Measurements from ENCODE around the gene ATP2B3.
A peak's percentile ranks its signal among the peaks of the same experiment; 100 is the strongest.

ATP2B3 gene

GRCh38 chrX:153512501-153512893 lies 4.9 kb upstream of the ATP2B3 start:
- no peak overlapping the region for H3K9ac ChIP-seq (ENCODE audit: low read depth, low read length)
- H3K36me3 ChIP-seq (ENCODE audit: insufficient read depth, low read length), result no peaks in the 10 kb centered on the region
- no peaks in the 10 kb centered on the region for H3K9me3 ChIP-seq (replicated peaks; ENCODE audit: low read length)
- H3K27me3 ChIP-seq (ENCODE audit: control insufficient read depth, insufficient read depth, low read length), result peaks cover 3% of the 10 kb centered on the region
- H3K4me2 ChIP-seq (ENCODE audit: low read length), result no peak overlapping the region
- H3K4me3 ChIP-seq (ENCODE audit: low read length), result no peak overlapping the region
- no peaks in the 10 kb centered on the region for H3K4me1 ChIP-seq (ENCODE audit: control insufficient read depth, insufficient read depth, low read length)

DNA sequence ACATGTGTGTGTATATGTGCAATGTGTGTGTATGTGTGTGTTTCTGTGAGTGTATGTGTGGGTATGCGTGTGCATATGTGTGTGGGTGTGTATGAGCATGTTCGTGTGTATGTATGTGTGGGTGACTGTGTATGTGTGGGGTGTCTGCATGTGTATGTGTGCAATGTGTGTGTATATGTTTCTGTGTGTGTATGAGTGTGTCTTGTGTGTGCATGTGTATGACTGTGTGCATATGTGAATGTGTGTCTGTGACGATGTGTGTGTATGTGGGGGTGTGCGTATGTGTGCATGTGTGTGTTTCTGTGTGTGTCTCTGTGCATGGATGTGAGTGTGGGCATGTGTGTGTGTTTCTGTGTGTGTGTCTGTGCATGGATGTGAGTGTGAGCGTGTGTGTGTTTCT lies 4.2 kb upstream of the ATP2B3 start:
- Histone ChIP-seq H3K9me3 (replicated peaks; ENCODE audit: low read length) (no peaks in the 10 kb centered on the region), H3K4me3 (ENCODE audit: low read length) (no peak overlapping the region), H3K9ac (ENCODE audit: low read depth, low read length) (no peak overlapping the region), H3K4me2 (ENCODE audit: low read length) (no peak overlapping the region), H3K27me3 (ENCODE audit: control insufficient read depth, insufficient read depth, low read length) (peaks cover 3% of the 10 kb centered on the region), H3K4me1 (ENCODE audit: control insufficient read depth, insufficient read depth, low read length) (no peaks in the 10 kb centered on the region), H3K36me3 (ENCODE audit: insufficient read depth, low read length) (no peaks in the 10 kb centered on the region)

DNA sequence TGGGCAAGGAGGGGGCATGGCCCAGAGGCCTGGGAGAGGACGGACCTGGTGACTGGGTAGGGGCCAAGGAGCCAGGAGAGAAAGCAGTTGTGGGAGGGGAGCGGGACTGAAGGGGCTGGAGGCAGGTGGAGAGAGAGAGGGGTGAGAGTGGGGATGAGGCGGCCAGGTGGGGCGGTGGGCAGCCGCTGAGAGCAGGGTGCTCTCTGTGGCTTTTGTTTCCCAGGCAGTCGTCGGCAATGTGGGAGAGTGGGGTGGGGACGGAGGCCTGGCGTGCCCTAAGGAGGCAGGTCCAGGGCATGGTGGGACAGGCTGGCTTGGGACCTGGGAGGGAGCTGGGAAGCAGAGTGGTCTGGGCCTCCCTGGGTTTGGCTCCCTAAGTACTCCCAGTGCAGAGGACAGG lies 3.2 kb upstream of the ATP2B3 start:
- H3K9ac ChIP-seq (ENCODE audit: low read depth, low read length), result no peak overlapping the region
- H3K36me3 ChIP-seq (ENCODE audit: insufficient read depth, low read length), result no peaks in the 10 kb centered on the region
- peaks cover 3% of the 10 kb centered on the region for H3K27me3 ChIP-seq (ENCODE audit: control insufficient read depth, insufficient read depth, low read length)
- no peak overlapping the region for H3K4me2 ChIP-seq (ENCODE audit: low read length)
- H3K4me1 ChIP-seq (ENCODE audit: control insufficient read depth, insufficient read depth, low read length), result no peaks in the 10 kb centered on the region
- no peak overlapping the region for H3K4me3 ChIP-seq (ENCODE audit: low read length)
- no peaks in the 10 kb centered on the region for H3K9me3 ChIP-seq (replicated peaks; ENCODE audit: low read length)

DNA sequence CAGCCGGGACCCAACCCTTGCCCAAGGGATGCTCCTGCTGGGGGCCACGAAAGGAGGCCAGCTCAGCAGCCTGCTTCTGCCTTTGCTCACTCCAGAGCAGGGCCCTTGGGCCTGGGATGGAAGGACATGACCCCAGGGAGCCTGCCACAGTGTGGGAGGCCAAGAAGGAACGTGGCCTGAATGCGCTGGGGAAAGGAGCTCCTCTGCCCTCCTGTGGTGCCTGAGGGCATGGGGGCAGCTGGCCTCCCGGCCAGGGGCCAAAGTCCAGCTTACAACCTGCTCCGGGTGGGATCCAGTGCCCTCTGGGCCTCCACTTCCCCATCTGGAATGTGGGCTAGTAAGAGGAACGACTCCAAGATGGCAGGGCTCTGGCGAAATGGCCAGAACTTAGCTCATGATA lies 2.0 kb upstream of the ATP2B3 start:
- H3K4me2 ChIP-seq (ENCODE audit: low read length), result no peak overlapping the region

GRCh38 chrX:153516073-153516472 lies 1.4 kb upstream of the ATP2B3 start:
- H3K4me1 ChIP-seq (ENCODE audit: control insufficient read depth, insufficient read depth, low read length), result peaks cover 9% of the 10 kb centered on the region
- H3K9ac ChIP-seq (ENCODE audit: low read depth, low read length), result no peak overlapping the region
- H3K9me3 ChIP-seq (replicated peaks; ENCODE audit: low read length), result no peaks in the 10 kb centered on the region
- H3K27me3 ChIP-seq (ENCODE audit: control insufficient read depth, insufficient read depth, low read length), result peaks cover 3% of the 10 kb centered on the region
- no peak overlapping the region for H3K4me2 ChIP-seq (ENCODE audit: low read length)
- H3K36me3 ChIP-seq (ENCODE audit: insufficient read depth, low read length), result no peaks in the 10 kb centered on the region
- no peak overlapping the region for H3K4me3 ChIP-seq (ENCODE audit: low read length)

More for the DNA sequence above, 2.0 kb upstream of the ATP2B3 start:
- Histone ChIP-seq H3K4me1 (ENCODE audit: control insufficient read depth, insufficient read depth, low read length) (peaks cover 3% of the 10 kb centered on the region), H3K36me3 (ENCODE audit: insufficient read depth, low read length) (no peaks in the 10 kb centered on the region), H3K4me3 (ENCODE audit: low read length) (no peak overlapping the region), H3K9ac (ENCODE audit: low read depth, low read length) (no peak overlapping the region), H3K27me3 (ENCODE audit: control insufficient read depth, insufficient read depth, low read length) (peaks cover 3% of the 10 kb centered on the region), H3K9me3 (replicated peaks; ENCODE audit: low read length) (no peaks in the 10 kb centered on the region)

- H3K36me3 ChIP-seq (ENCODE audit: insufficient read depth, low read length), result no peaks in the 10 kb centered on the region
- H3K4me2 ChIP-seq (ENCODE audit: low read length), result no peak overlapping the region
- H3K27me3 ChIP-seq (ENCODE audit: control insufficient read depth, insufficient read depth, low read length), result peaks cover 3% of the 10 kb centered on the region
- no peak overlapping the region for H3K4me3 ChIP-seq (ENCODE audit: low read length)
- no peak overlapping the region for H3K9ac ChIP-seq (ENCODE audit: low read depth, low read length)
- H3K4me1 ChIP-seq (ENCODE audit: control insufficient read depth, insufficient read depth, low read length), result peaks cover 12% of the 10 kb centered on the region
- no peaks in the 10 kb centered on the region for H3K9me3 ChIP-seq (replicated peaks; ENCODE audit: low read length)
Measured at GRCh38 chrX:153517946-153518834, 748 bp downstream of the ATP2B3 start.

- peaks cover 3% of the 10 kb centered on the region for H3K27me3 ChIP-seq (ENCODE audit: control insufficient read depth, insufficient read depth, low read length)
- H3K36me3 ChIP-seq (ENCODE audit: insufficient read depth, low read length), result no peaks in the 10 kb centered on the region
- H3K9ac ChIP-seq (ENCODE audit: low read depth, low read length), result no peak overlapping the region
- H3K4me2 ChIP-seq (ENCODE audit: low read length), result peak overlapping the region; percentile 52
- H3K4me3 ChIP-seq (ENCODE audit: low read length), result no peak overlapping the region
- no peaks in the 10 kb centered on the region for H3K9me3 ChIP-seq (replicated peaks; ENCODE audit: low read length)
- H3K4me1 ChIP-seq (ENCODE audit: control insufficient read depth, insufficient read depth, low read length), result peaks cover 12% of the 10 kb centered on the region
Measured at GRCh38 chrX:153519569-153520286, 2.3 kb downstream of the ATP2B3 start.

- peaks cover 8% of the 10 kb centered on the region for H3K27me3 ChIP-seq (ENCODE audit: control insufficient read depth, insufficient read depth, low read length)
- peaks cover 12% of the 10 kb centered on the region for H3K4me1 ChIP-seq (ENCODE audit: control insufficient read depth, insufficient read depth, low read length)
- peak overlapping the region; percentile 52 for H3K4me2 ChIP-seq (ENCODE audit: low read length)
- no peaks in the 10 kb centered on the region for H3K9me3 ChIP-seq (replicated peaks; ENCODE audit: low read length)
- no peak overlapping the region for H3K4me3 ChIP-seq (ENCODE audit: low read length)
- no peak overlapping the region for H3K9ac ChIP-seq (ENCODE audit: low read depth, low read length)
- H3K36me3 ChIP-seq (ENCODE audit: insufficient read depth, low read length), result no peaks in the 10 kb centered on the region
Measured at GRCh38 chrX:153520287-153520917, 3.0 kb downstream of the ATP2B3 start.

GRCh38 chrX:153521034-153521433 lies 3.6 kb downstream of the ATP2B3 start:
- Histone ChIP-seq H3K27me3 (ENCODE audit: control insufficient read depth, insufficient read depth, low read length) (peaks cover 8% of the 10 kb centered on the region), H3K4me3 (ENCODE audit: low read length) (no peak overlapping the region), H3K4me2 (ENCODE audit: low read length) (no peak overlapping the region), H3K9me3 (replicated peaks; ENCODE audit: low read length) (no peaks in the 10 kb centered on the region), H3K4me1 (ENCODE audit: control insufficient read depth, insufficient read depth, low read length) (peaks cover 12% of the 10 kb centered on the region), H3K36me3 (ENCODE audit: insufficient read depth, low read length) (no peaks in the 10 kb centered on the region), H3K9ac (ENCODE audit: low read depth, low read length) (no peak overlapping the region)

GRCh38 chrX:153522259-153522658 lies 4.8 kb downstream of the ATP2B3 start:
- no peak overlapping the region for H3K9ac ChIP-seq (ENCODE audit: low read depth, low read length)
- H3K9me3 ChIP-seq (replicated peaks; ENCODE audit: low read length), result no peaks in the 10 kb centered on the region
- no peak overlapping the region for H3K4me2 ChIP-seq (ENCODE audit: low read length)
- no peaks in the 10 kb centered on the region for H3K36me3 ChIP-seq (ENCODE audit: insufficient read depth, low read length)
- H3K4me3 ChIP-seq (ENCODE audit: low read length), result no peak overlapping the region
- peaks cover 12% of the 10 kb centered on the region for H3K4me1 ChIP-seq (ENCODE audit: control insufficient read depth, insufficient read depth, low read length)
- H3K27me3 ChIP-seq (ENCODE audit: control insufficient read depth, insufficient read depth, low read length), result peaks cover 7% of the 10 kb centered on the region

DNA sequence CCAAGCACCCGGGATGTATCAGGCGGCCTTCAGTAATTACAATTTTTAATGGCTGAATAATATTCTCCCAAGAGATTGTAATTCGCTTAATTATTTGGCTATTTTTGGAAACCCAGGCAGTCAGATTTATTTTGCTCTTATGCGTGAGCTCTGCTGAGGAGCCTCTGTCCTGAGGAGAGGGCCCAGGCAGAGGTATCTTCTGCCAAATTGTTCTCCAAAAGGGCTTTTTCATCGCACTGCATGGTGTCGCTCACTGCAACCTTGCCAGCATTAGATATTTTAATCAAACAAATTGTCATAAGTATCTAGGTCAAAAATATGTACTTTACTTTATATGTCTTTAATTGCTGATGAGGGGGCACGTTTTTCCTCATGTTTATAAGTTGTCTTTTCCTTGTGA lies 5.8 kb downstream of the ATP2B3 start:
- Histone ChIP-seq H3K9ac (ENCODE audit: low read depth, low read length) (no peak overlapping the region), H3K9me3 (replicated peaks; ENCODE audit: low read length) (no peaks in the 10 kb centered on the region), H3K4me2 (ENCODE audit: low read length) (no peak overlapping the region), H3K27me3 (ENCODE audit: control insufficient read depth, insufficient read depth, low read length) (peaks cover 7% of the 10 kb centered on the region), H3K4me3 (ENCODE audit: low read length) (no peak overlapping the region), H3K36me3 (ENCODE audit: insufficient read depth, low read length) (no peaks in the 10 kb centered on the region), H3K4me1 (ENCODE audit: control insufficient read depth, insufficient read depth, low read length) (peaks cover 12% of the 10 kb centered on the region)
